K562 (cell line): Measurements from ENCODE around the gene SRBD1. TPM values are rescaled to one million over a fixed set of nuclear protein-coding genes. Genes with fewer than 3 reads are reported as not detected.

Experiments used
- ATAC-seq: fragments of 200-7000 bp; cut with Tn5 transposase; 3 replicates; pipeline ENCODE4 v1.9.1; 2020; ENCODE audit warnings: moderate library complexity
- BruUV-seq: library from RNA; stranded (reverse); fragments of 400-500 nt; replicated peaks from 2 replicates; lab custom pipeline; 2021; lab: Mats Ljungman, UMichigan
- CTCF ChIA-PET: fragments of 300-600 bp; formaldehyde crosslinking; extraction: SDS; loops from one replicate; lab custom pipeline; 2021; ENCODE audit warnings: low intra/inter-chr PET ratio; lab: Yijun Ruan, JAX
- POLR2A ChIA-PET: fragments of 300-600, 350-650 bp; sonication (Branson Sonifier 250); formaldehyde crosslinking; extraction: SDS; loops from one replicate; lab custom pipeline; 2021; ENCODE audit warnings: antibody characterized with exemption, inconsistent platforms; lab: Yijun Ruan, JAX
- DNase-seq, 4 experiments: peaks; one replicate each; pipeline versions ENCODE4 v3.0.0 to v3.0.0-alpha.2; 2011 to 2018; ENCODE audit warnings: low spot score in 3 of 4, mixed read lengths in 3 of 4; ENCODE audit errors: extremely low read depth in 1 of 4
- FAIRE-seq: peaks from 2 replicates; lab custom pipeline; 2011; peaks lifted over from hg19 to GRCh38; lab: Jason Lieb, UNC
- H2AFZ ChIP-seq: 2 replicates; pipeline ENCODE4 v1.6.0; 2011; ENCODE audit warnings: low read depth, low read length, control low read depth, inconsistent platforms
- H3K27ac ChIP-seq: fragments of 200-600 bp; 3 replicates; pipeline ENCODE4 v1.8.0; 2011; ENCODE audit warnings: low read depth, mild to moderate bottlenecking, control low read depth, inconsistent platforms, low read length, moderate library complexity, mixed read lengths; ENCODE audit errors: extremely low read depth
- H3K27me3 ChIP-seq, 2 experiments: fragments of 300-600 bp in 1 of 2; 2 replicates in 1 of 2; 3 replicates in 1 of 2; pipeline versions ENCODE4 v1.6.0 to v1.8.0; 2011; ENCODE audit warnings: inconsistent platforms in 2 of 2, low read length in 2 of 2, mild to moderate bottlenecking in 1 of 2, mixed read lengths in 1 of 2, moderate library complexity in 1 of 2; ENCODE audit not compliant: control insufficient read depth in 2 of 2, insufficient read depth in 2 of 2
- H3K36me3 ChIP-seq: fragments of 300-600 bp; 3 replicates; pipeline ENCODE4 v1.8.0; 2011; ENCODE audit warnings: mild to moderate bottlenecking, low read length, inconsistent platforms; ENCODE audit not compliant: control insufficient read depth, insufficient read depth
- H3K4me1 ChIP-seq, 2 experiments: fragments of 200-600 bp in 1 of 2; replicated peaks in 1 of 2; 2 replicates in 1 of 2; 3 replicates in 1 of 2; pipeline versions ENCODE4 v1.5.1 to v1.8.0; 2011; ENCODE audit warnings: inconsistent platforms in 2 of 2, low read length in 2 of 2, mild to moderate bottlenecking in 1 of 2, mixed read lengths in 1 of 2, moderate library complexity in 1 of 2; ENCODE audit not compliant: control insufficient read depth in 2 of 2, insufficient read depth in 2 of 2
- H3K4me2 ChIP-seq: 2 replicates; pipeline ENCODE4 v1.6.1; 2011; ENCODE audit warnings: low read length, control low read depth, inconsistent platforms, mixed read lengths; ENCODE audit not compliant: insufficient read depth
- H3K4me3 ChIP-seq: fragments of 200-600 bp; sonication (generic), shearing (Covaris generic); 2 replicates; pipeline ENCODE4 v1.5.1; 2016; ENCODE audit warnings: control low read depth, inconsistent platforms
- H3K79me2 ChIP-seq: fragments of 200-600 bp; 3 replicates; pipeline ENCODE4 v1.8.0; 2011; ENCODE audit warnings: low read length, inconsistent platforms; ENCODE audit not compliant: control insufficient read depth, insufficient read depth
- H3K9ac ChIP-seq, 2 experiments: 2 replicates each; pipeline versions ENCODE4 v1.6.0 to v1.6.1; 2011; ENCODE audit warnings: low read depth in 2 of 2, low read length in 2 of 2, control low read depth in 1 of 2, inconsistent platforms in 1 of 2, mild to moderate bottlenecking in 1 of 2, mixed read lengths in 1 of 2; ENCODE audit not compliant: insufficient read depth in 1 of 2
- H3K9me1 ChIP-seq: one replicate; pipeline ENCODE4 v1.6.0; 2011; ENCODE audit warnings: inconsistent platforms, mild to moderate bottlenecking, low read length, moderate library complexity; ENCODE audit not compliant: control insufficient read depth, insufficient read depth
- H3K9me3 ChIP-seq: replicated peaks from 2 replicates; pipeline ENCODE4 v1.5.1; 2011; ENCODE audit warnings: low read depth, low read length, inconsistent platforms; ENCODE audit not compliant: control insufficient read depth, insufficient read depth
- H4K20me1 ChIP-seq: replicated peaks from 2 replicates; pipeline ENCODE4 v1.6.1; 2011; ENCODE audit warnings: low read length, inconsistent platforms, mixed read lengths; ENCODE audit not compliant: control insufficient read depth, insufficient read depth
- ARID4B ChIP-seq: sonication (generic); formaldehyde crosslinking; IDR thresholded peaks from 2 replicates; pipeline ENCODE4 v1.8.0; 2022; ENCODE audit warnings: mild to moderate bottlenecking, missing genetic modification reagents
- NFIC ChIP-seq: fragments of 450-650 bp; IDR thresholded peaks from 2 replicates; pipeline ENCODE4 v1.6.1; 2017; ENCODE audit warnings: mild to moderate bottlenecking, inconsistent platforms
- TFE3 ChIP-seq: fragments of 450-650 bp; formaldehyde crosslinking; IDR thresholded peaks from 2 replicates; pipeline ENCODE4 v1.4.0; 2020; ENCODE audit warnings: mild to moderate bottlenecking, mixed read lengths
- WGBS: fragments of 100-300 bp; shearing (Covaris generic); methylation state at CpG from one replicate; pipeline ENCODE4 v1.1.6; 2016; ENCODE audit warnings: low coverage, mixed read lengths; ENCODE audit not compliant: insufficient coverage; ENCODE audit errors: missing lambda C conversion rate; 5-methylcytosine and 5-hydroxymethylcytosine counted together
- in situ Hi-C: fragments of 300-500 bp; cut with MboI; formaldehyde crosslinking; loops from 4 replicates; pipeline ENCODE4 v1.15.0; 2018; ENCODE audit warnings: inconsistent platforms, mixed read lengths
- intact Hi-C: fragments of 100-400 bp; cut with micrococcal nuclease; formaldehyde crosslinking; loops from 2 replicates; pipeline ENCODE4 v1.14.2; 2022
- polyA plus RNA-seq, 8 experiments: library from polyadenylated mRNA; depleted of rRNA in 4 of 8; stranded (reverse) in 5 of 8; unstranded in 3 of 8; fragments of >200 nt; fragmentation: Nextera tagmentation in 2 of 8; fragmentation: Illumina TruSeq in 1 of 8; extraction: Ambion mirVana in 2 of 8; extraction: Trizol in 1 of 8; gene quantifications; 2 replicates each; pipeline versions ENCODE4 v1.2.1 to v1.2.3, GENCODE V29; 2011 to 2014; ENCODE audit warnings: inconsistent platforms in 1 of 8, missing spikeins in 1 of 8
- total RNA-seq, 7 experiments: library from RNA; depleted of rRNA in 6 of 7; stranded (reverse); fragments of >200 nt in 6 of 7; fragmentation: Illumina TruSeq in 2 of 7; extraction: Trizol in 2 of 7; gene quantifications; 2 replicates each; pipeline versions ENCODE4 v1.2.1 to v1.2.3, GENCODE V29; 2011 to 2021; ENCODE audit warnings: low replicate concordance in 1 of 7

The SRBD1 gene
- total and polyA plus RNA-seq, 9 of the 15 experiments (the other 6 are each of a cell fraction or from before 2014, with no cell fraction given), result 6.9 to 23.2 (median 14.7) TPM

- CTCF ChIA-PET, result no interaction called here
These were observed 43.2 kb upstream of the SRBD1 start for GRCh38 chr2:45654250-45654649.

More at GRCh38 chr2:45654250-45654649, 43.2 kb upstream of the SRBD1 start:
- H3K9me1 ChIP-seq, result no peaks in the 10 kb centered on the region
- DNase-seq, result no peak
- no peaks in the 10 kb centered on the region for H3K9me3 ChIP-seq
- H3K9ac ChIP-seq, result no peak overlapping the region
- no peaks in the 10 kb centered on the region for H3K36me3 ChIP-seq
- POLR2A ChIA-PET, result interaction anchor here (0.6 kb wide), 1 partner anchor 752 kb away, joined by 4 read pairs; no protein-coding TSS in a partner anchor
- TF ChIP-seq NFIC, result peak; percentile 72
- TF ChIP-seq TFE3 (CRISPR knock-in tag), result peak; percentile 58
- no peak for TF ChIP-seq ARID4B (CRISPR knock-in tag)
- H3K27ac ChIP-seq, result no peak overlapping the region
- no peak for FAIRE-seq
- H2AFZ ChIP-seq, result no peak overlapping the region
- H3K4me3 ChIP-seq, result no peak overlapping the region
- H4K20me1 ChIP-seq, result no peaks in the 10 kb centered on the region
- WGBS, result 0% methylated on average over 3 of the region's 3 CpGs
- no peak for ATAC-seq
- H3K4me2 ChIP-seq, result no peak overlapping the region
- in situ Hi-C loops (no loop called here), intact Hi-C loops (no loop called here)
- no peaks in the 10 kb centered on the region for H3K79me2 ChIP-seq
- H3K27me3 ChIP-seq, result peaks cover 27 to 46% of the 10 kb centered on the region in 2 experiments
- peaks cover 0 to 29% of the 10 kb centered on the region in 2 experiments; a peak in 4 of 5 replicates for H3K4me1 ChIP-seq
- BruUV-seq, result no TSS peak
